HS-27A (cell line): ENCODE data around the gene FLNA.
"Not testable (repeated sequence)": the region's sequence is repeated elsewhere in the genome, so short reads cannot be mapped to it uniquely, and the experiment has no call there.

Source experiments
- DNase-seq: peaks from one replicate; pipeline ENCODE4 v3.0.0-alpha.2; 2012; ENCODE audit warnings: low read depth, missing footprints

The FLNA gene

DNA sequence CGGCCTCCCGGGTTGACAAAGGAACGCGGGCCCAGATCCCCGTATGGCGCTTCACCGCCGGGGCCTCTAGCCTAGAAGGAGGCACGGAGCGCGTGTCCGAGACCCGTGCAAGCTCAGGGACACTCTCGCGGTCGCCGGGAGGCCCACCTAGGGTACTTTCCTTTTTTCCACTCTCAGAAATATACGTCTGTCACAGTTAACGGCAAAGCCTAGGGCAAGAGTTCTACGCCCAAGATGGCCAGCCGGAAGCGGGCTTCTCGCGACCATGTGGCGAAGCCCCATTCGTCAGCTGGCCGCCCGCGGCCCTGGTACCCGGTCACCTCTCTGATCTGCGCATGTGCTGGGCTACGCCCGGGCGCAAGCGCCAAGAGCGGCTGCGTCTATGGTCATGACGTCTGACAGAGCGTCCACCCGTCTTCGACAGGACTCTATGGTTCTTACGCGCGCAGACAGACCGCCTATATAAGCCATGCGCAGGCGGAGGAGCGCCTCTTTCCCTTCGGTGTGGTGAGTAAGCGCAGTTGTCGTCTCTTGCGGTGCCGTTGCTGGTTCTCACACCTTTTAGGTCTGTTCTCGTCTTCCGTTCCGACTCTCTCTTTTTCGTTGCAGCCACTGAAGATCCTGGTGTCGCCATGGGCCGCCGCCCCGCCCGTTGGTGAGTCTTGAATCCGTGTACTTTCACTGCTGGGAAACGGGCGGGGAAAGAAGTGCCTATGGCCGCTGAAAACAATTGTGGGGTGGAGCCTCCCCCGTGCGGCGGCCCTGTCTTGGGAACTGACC, 23.6 kb upstream of the FLNA start, which contains the start of gene RPL10:
Gene RPL10, plus strand, starts transcription at position 490 of the 780 bp plus-strand sequence. Its CDS starts 143 bp downstream, at position 633.
- peak; percentile 84 for DNase-seq

DNA sequence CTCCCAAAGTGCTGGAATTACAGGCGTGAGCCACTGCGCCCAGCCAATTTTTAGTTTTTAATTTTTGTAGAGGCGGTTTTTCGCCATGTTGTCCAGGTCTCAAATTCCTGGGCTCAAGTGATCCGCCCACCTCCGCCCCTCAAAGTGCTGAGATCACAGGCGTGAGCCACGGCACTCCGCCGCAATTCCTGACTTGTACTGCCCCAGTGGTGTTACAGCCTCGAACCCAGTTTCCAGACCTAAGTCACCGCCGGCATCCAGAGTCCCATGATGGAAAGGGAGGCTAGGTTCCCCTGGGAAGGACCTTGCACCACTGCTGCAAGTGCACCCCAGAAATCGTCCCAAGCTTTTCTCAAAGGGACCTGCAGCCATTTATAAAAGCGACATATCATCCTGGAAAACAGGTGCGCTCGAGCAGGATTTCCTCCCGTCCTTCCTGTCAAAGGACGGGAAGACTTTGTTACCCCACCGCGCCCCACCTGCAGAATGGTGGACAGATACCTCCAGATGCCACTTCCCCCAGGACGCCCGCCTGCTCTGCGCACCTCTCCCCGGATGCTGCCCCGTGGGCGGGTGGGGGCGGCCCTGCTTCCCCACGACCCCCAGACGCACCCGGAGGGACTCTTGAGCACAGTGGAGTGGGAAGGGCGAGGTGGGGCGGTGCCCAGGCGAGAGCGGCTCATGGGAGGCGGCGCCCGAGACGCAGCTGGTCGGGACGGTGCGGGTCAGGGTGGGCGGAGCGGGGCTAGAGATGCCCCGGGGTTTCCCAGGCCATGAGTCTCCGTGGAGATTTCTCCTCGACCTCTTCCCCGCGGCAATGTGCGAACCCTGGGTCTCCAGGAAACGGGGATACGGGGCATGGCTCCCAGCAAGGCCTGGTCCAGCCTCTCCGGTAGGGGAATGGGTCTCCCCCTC, 22.8 kb upstream of the FLNA start:
- no peak for DNase-seq

DNA sequence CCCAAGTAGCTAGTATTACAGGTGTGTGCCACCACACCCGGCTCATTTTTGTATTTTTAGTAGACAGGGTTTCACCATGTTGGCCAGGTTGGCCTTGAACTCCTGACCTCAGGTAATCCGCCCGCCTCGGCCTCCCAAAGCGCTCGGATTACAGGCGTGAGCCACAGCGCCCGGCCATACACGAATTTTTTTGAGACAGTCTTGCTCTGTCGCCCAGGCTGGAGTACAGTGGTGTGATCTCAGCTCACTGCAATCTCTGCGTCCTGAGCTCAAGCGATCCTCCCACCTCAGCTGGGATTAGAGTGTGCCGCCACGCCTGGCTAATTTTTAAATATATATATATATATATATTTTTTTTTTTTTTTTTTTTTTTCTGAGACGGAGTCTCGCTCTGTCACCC, 21.9 kb upstream of the FLNA start:
- DNase-seq = not testable (repeated sequence)

- not testable (repeated sequence) for DNase-seq
Measured at GRCh38 chrX:154389812-154390747, 15.6 kb upstream of the FLNA start.

DNA sequence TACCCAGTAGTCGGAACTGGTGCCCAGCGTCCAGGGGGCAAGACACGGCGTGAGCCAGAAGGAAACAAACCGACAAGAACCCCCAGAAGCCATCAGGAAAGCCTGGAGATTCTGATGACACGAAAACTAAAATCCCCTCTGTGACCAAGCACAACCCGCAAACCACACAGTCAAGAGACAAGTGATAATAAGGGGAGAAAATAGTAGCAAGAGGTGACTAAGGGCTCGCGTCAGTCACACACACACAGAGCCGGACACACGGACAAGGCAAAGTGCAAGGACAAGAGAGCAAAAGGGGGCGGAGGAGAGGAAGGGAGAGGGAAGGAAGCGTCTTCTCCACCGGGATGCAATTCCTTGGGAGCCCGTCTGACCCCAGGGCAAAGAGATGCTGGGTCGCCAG, 14.2 kb upstream of the FLNA start:
- not testable (repeated sequence) for DNase-seq

GRCh38 chrX:154388094-154388493, 13.7 kb upstream of the FLNA start:
- DNase-seq = not testable (repeated sequence)

DNA sequence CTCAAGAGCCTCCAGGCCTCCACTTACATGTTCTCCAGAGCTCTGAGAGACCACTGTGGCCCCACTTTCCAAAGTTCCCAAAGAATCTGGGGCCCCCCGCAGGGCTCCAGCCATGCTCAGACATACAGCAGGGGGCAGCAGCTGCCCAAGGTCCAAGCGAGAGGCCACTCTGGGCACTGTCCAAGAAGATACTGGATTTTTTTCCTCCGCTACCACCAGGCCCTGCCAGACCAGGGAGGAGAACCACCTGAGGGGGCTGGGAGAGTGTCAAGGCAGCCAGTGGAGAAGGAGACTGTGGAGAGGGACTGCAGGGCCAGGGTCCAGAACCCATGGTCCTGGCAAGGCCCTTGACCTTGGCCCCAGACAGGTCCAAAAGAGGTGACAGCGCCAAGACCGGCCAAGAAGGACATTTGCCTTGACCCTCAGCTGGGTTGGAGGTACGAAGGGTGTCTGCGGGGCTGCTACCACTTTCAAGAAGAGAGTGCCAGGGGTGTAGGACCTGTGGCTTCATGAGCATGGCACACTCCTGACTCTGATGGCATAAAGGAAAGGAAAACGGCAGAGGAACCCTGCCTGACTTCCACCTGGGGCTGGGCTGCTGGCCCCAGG, 10.0 kb upstream of the FLNA start:
- no peak for DNase-seq

GRCh38 chrX:154383359-154384283, 9.2 kb upstream of the FLNA start:
- no peak for DNase-seq

- DNase-seq = no peak
Measured at GRCh38 chrX:154382483-154383069, 8.1 kb upstream of the FLNA start.

DNA sequence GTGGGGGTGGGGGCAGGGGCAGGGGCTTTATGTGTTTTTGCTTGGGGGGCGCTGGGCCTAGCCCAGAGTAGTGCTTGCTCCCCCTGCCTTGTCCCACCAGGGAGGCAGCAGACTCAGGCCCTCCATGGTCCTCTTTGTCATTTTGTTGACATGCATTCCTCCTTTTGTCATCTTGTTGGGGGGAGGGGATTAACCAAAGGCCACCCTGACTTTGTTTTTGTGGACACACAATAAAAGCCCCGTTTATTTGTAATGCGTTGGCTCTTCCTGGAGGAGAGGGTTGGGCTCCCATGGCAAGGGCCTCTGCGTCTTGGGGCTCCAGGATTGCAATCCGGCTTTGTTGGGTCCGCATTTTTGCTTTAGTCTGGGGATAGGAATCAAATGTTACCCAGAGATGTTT, 6.8 kb upstream of the FLNA start:
- no peak for DNase-seq

GRCh38 chrX:154380787-154381186, 6.4 kb upstream of the FLNA start:
- no peak for DNase-seq

- DNase-seq = no peak
Measured at GRCh38 chrX:154380153-154380552, 5.7 kb upstream of the FLNA start.

- DNase-seq = no peak
Measured at GRCh38 chrX:154379569-154379951, 5.1 kb upstream of the FLNA start.

DNA sequence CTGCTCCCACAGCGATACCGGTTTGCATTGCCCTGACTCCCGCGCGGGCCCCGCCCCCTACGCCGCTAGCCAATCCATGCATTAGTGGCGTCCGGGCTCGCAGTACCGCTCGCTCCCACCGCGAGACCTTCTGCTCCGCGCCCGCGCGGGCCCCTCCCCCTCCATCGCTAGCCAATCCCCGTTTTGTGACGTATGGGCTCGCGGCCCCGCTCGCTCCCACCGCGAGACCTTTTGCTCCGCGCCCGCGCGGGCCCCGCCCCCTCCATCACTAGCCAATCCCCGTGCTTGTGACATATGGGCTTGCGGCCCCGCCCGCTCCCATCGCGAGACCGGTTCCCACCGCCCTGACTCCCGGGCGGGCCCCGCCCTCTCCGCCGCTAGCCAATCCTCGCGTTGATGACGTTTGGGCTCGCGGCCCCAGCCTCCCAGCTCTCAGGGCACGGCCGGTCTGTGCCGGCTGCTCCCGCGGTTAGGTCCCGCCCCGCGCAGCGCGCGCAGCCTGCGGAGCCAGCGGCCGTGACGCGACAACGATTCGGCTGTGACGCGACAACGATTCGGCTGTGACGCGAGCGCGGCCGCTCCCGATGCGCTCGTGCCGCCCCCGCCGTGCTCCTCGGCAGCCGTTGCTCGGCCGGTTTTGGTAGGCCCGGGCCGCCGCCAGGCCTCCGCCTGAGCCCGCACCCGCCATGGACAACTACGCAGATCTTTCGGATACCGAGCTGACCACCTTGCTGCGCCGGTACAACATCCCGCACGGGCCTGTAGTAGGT, 4.5 kb upstream of the FLNA start, which contains the start of gene EMD:
Gene EMD, plus strand, starts transcription at position 497 of the 770 bp plus-strand sequence. Its CDS starts 190 bp downstream, at position 687.
- DNase-seq = no peak

DNA sequence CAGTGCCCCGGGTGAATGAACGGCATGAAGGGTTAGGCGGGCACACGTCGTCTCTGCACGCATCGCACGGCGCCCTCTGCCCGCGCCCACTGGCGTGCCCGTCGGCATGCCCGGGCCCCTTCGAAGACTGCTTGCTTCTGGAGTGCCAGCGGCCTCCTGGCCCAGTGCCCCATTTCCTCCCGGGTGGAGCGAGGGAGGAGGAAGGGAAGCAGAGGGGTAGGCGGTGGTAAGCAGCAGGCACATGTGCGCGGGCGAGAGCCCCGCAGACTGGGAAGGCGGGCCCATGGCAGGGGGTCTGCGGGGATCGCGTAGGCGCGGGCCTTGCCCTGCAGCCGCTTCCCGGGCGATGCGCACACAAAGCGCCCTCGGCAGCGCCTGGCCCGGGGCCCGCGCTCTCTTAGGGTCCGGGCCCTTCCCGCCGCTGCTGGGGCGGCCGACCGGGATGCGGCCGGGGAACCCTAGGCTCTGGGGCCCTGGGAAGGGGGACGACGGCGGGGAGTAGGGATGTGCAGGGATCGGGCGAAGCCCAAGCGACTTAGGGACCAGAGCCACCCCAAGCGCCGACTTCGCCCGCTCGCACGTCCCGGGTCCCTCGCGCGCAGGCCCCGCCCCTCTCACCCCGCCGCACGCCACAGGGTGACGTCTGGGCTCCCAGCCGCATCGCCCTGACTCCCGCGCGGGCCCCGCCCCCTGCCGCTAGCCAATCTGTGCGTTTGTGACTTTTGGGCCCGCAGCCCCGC, 3.8 kb upstream of the FLNA start:
- no peak for DNase-seq

GRCh38 chrX:154376774-154377173, 2.3 kb upstream of the FLNA start:
- no peak for DNase-seq

DNA sequence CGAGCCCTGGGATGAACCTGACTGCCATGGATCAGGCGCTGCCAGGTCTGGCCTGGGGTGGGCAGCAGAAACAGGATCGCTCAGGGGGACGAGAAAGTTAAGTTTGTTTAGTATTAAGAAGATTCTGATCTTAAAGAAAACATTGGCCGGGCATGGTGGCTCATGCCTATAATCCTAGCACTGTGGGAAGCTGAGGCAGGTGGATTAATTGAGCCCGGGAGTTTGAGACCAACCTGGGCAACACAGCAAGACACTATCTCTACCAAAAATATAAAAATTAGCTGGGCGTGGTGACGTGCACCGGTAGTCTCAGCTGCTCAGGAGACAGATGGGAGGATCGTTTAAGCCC, 696 bp upstream of the FLNA start:
- DNase-seq = no peak
